HEK293 (cell line): ENCODE results near the gene KCNT1.

ENCODE experiments used
- SALL2 ChIP-seq: fragments of 450-650 bp; formaldehyde crosslinking; IDR thresholded peaks from 2 replicates; pipeline ENCODE4 v1.5.0; 2017; ENCODE audit warnings: missing biosample characterization, mild to moderate bottlenecking, missing genetic modification characterization, borderline replicate concordance
- ZBTB1 ChIP-seq: fragments of 450-650 bp; formaldehyde crosslinking; IDR thresholded peaks from 2 replicates; pipeline ENCODE4 v1.5.1; 2016; ENCODE audit warnings: missing biosample characterization, missing genetic modification characterization
- ZNF48 ChIP-seq: fragments of 450-650 bp; formaldehyde crosslinking; IDR thresholded peaks from 2 replicates; pipeline ENCODE4 v1.5.1; 2016; ENCODE audit warnings: missing biosample characterization, missing genetic modification characterization
- ZNF701 ChIP-seq: fragments of 450-650 bp; formaldehyde crosslinking; IDR thresholded peaks from 2 replicates; pipeline ENCODE4 v1.5.1; 2016; ENCODE audit warnings: missing biosample characterization, missing genetic modification characterization
- ZNF747 ChIP-seq: fragments of 450-650 bp; formaldehyde crosslinking; IDR thresholded peaks from 2 replicates; pipeline ENCODE4 v1.5.1; 2016; ENCODE audit warnings: missing biosample characterization, missing genetic modification characterization
- TF ChIP-seq, protein P1 (sequence below): fragments of 450-650 bp; formaldehyde crosslinking; IDR thresholded peaks from 2 replicates; pipeline ENCODE4 v1.5.1; 2016; ENCODE audit warnings: missing biosample characterization, missing genetic modification characterization
- TF ChIP-seq, protein P2 (sequence below): sonication (generic); formaldehyde crosslinking; IDR thresholded peaks from 2 replicates; pipeline ENCODE4 v1.8.1; 2022; ENCODE audit warnings: mild to moderate bottlenecking, moderate library complexity, missing genetic modification reagents
- TF ChIP-seq, protein P3 (sequence below): fragments of 450-650 bp; formaldehyde crosslinking; IDR thresholded peaks from 2 replicates; pipeline ENCODE4 v1.5.1; 2016; ENCODE audit warnings: missing biosample characterization, missing genetic modification characterization
- TF ChIP-seq, protein P4 (sequence below): fragments of 450-650 bp; formaldehyde crosslinking; IDR thresholded peaks from 2 replicates; pipeline ENCODE4 v1.5.1; 2016; ENCODE audit warnings: missing biosample characterization, missing genetic modification characterization
- TF ChIP-seq, protein P5 (sequence below): fragments of 450-650 bp; formaldehyde crosslinking; IDR thresholded peaks from 2 replicates; pipeline ENCODE4 v1.5.1; 2016; ENCODE audit warnings: missing biosample characterization, missing genetic modification characterization

DNA sequence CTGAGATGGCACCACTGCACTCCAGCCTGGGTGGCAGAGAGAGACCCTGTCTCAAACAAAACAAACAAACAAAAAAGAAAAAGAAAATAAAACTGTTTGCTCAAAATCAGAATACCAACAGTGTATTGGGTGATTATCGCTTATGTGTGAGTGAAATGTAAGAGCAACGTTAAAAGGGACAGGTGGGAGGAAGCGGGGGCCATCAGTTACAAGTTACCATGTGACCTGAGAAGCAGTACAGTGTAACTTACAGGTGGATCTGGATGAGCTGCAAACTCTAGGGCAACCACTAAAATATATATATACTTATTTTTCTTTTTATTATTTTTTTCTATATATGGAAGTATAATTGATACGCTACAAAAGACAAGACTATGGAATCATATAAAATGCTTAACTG, 93.4 kb downstream of the KCNT1 start:
- TF ChIP-seq ZBTB1 (no peak), SALL2 (tag by site-specific recombination) (no peak), ZNF701 (tag by site-specific recombination) (no peak), ZNF747 (tag by site-specific recombination) (no peak), ZNF48 (tag by site-specific recombination) (no peak)
- TF ChIP-seq, protein P1, sequence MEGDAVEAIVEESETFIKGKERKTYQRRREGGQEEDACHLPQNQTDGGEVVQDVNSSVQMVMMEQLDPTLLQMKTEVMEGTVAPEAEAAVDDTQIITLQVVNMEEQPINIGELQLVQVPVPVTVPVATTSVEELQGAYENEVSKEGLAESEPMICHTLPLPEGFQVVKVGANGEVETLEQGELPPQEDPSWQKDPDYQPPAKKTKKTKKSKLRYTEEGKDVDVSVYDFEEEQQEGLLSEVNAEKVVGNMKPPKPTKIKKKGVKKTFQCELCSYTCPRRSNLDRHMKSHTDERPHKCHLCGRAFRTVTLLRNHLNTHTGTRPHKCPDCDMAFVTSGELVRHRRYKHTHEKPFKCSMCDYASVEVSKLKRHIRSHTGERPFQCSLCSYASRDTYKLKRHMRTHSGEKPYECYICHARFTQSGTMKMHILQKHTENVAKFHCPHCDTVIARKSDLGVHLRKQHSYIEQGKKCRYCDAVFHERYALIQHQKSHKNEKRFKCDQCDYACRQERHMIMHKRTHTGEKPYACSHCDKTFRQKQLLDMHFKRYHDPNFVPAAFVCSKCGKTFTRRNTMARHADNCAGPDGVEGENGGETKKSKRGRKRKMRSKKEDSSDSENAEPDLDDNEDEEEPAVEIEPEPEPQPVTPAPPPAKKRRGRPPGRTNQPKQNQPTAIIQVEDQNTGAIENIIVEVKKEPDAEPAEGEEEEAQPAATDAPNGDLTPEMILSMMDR (tag by site-specific recombination) = no peak
- TF ChIP-seq, protein P2, sequence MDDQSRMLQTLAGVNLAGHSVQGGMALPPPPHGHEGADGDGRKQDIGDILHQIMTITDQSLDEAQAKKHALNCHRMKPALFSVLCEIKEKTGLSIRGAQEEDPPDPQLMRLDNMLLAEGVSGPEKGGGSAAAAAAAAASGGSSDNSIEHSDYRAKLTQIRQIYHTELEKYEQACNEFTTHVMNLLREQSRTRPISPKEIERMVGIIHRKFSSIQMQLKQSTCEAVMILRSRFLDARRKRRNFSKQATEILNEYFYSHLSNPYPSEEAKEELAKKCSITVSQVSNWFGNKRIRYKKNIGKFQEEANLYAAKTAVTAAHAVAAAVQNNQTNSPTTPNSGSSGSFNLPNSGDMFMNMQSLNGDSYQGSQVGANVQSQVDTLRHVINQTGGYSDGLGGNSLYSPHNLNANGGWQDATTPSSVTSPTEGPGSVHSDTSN (CRISPR knock-in tag) = no peak
- TF ChIP-seq, protein P3, sequence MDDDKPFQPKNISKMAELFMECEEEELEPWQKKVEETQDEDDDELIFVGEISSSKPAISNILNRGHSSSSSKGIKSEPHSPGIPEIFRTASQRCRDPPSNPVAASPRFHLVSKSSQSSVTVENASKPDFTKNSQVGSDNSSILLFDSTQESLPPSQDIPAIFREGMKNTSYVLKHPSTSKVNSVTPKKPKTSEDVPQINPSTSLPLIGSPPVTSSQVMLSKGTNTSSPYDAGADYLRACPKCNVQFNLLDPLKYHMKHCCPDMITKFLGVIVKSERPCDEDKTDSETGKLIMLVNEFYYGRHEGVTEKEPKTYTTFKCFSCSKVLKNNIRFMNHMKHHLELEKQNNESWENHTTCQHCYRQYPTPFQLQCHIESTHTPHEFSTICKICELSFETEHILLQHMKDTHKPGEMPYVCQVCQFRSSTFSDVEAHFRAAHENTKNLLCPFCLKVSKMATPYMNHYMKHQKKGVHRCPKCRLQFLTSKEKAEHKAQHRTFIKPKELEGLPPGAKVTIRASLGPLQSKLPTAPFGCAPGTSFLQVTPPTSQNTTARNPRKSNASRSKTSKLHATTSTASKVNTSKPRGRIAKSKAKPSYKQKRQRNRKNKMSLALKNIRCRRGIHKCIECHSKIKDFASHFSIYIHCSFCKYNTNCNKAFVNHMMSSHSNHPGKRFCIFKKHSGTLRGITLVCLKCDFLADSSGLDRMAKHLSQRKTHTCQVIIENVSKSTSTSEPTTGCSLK (tag by site-specific recombination) = no peak
- TF ChIP-seq, protein P4, sequence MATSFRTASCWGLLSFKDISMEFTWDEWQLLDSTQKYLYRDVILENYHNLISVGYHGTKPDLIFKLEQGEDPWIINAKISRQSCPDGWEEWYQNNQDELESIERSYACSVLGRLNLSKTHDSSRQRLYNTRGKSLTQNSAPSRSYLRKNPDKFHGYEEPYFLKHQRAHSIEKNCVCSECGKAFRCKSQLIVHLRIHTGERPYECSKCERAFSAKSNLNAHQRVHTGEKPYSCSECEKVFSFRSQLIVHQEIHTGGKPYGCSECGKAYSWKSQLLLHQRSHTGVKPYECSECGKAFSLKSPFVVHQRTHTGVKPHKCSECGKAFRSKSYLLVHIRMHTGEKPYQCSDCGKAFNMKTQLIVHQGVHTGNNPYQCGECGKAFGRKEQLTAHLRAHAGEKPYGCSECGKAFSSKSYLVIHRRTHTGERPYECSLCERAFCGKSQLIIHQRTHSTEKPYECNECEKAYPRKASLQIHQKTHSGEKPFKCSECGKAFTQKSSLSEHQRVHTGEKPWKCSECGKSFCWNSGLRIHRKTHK (tag by site-specific recombination) = no peak
- TF ChIP-seq, protein P5, sequence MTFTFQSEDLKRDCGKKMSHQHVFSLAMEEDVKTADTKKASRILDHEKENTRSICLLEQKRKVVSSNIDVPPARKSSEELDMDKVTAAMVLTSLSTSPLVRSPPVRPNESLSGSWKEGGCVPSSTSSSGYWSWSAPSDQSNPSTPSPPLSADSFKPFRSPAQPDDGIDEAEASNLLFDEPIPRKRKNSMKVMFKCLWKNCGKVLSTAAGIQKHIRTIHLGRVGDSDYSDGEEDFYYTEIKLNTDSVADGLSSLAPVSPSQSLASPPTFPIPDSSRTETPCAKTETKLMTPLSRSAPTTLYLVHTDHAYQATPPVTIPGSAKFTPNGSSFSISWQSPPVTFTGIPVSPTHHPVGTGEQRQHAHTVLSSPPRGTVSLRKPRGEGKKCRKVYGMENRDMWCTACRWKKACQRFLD (tag by site-specific recombination) = no peak
